Neural progenitor cell (in vitro differentiated cells): ENCODE results near the gene PSMB9. TPM values are rescaled to one million over a fixed set of nuclear protein-coding genes. Genes with fewer than 3 reads are reported as not detected.
"Not testable (repeated sequence)": the region's sequence is repeated elsewhere in the genome, so short reads cannot be mapped to it uniquely, and the experiment has no call there.

Experiments used
- DNase-seq: peaks from one replicate; pipeline ENCODE4 v3.0.0-alpha.2; 2016; ENCODE audit warnings: low spot score
- H2AFZ ChIP-seq: fragments of 200-600 bp; sonication (generic); replicated peaks from 2 replicates; pipeline ENCODE4 v1.6.1; 2016; ENCODE audit warnings: antibody characterized with exemption
- H3F3A ChIP-seq: fragments of 200-600 bp; sonication (generic); 2 replicates; pipeline ENCODE4 v1.6.1; 2016; ENCODE audit warnings: antibody characterized with exemption, low read depth
- H3K27ac ChIP-seq: fragments of 200-600 bp; sonication (generic); 2 replicates; pipeline ENCODE4 v1.5.1; 2016; ENCODE audit warnings: mild to moderate bottlenecking
- H3K27me3 ChIP-seq: fragments of 200-600 bp; sonication (generic); 2 replicates; pipeline ENCODE4 v1.6.1; 2016; ENCODE audit warnings: mild to moderate bottlenecking, moderate library complexity
- H3K36me3 ChIP-seq: fragments of 200-600 bp; sonication (generic); 2 replicates; pipeline ENCODE4 v1.5.1; 2016
- H3K4me1 ChIP-seq: fragments of 200-600 bp; sonication (generic); 2 replicates; pipeline ENCODE4 v1.6.1; 2016; ENCODE audit warnings: mixed run types
- H3K4me2 ChIP-seq: fragments of 200-600 bp; sonication (generic); 2 replicates; pipeline ENCODE4 v1.6.1; 2016
- H3K4me3 ChIP-seq: fragments of 200-600 bp; sonication (generic); 2 replicates; pipeline ENCODE4 v1.5.1; 2016
- H3K79me2 ChIP-seq: fragments of 200-600 bp; sonication (generic); 2 replicates; pipeline ENCODE4 v1.6.1; 2016; ENCODE audit warnings: low read depth
- H3K9ac ChIP-seq: fragments of 200-600 bp; sonication (generic); 2 replicates; pipeline ENCODE4 v1.6.1; 2016
- H3K9me3 ChIP-seq: fragments of 200-600 bp; sonication (generic); 2 replicates; pipeline ENCODE4 v1.5.1; 2016; ENCODE audit warnings: low read depth
- H4K20me1 ChIP-seq: fragments of 200-600 bp; sonication (generic); 2 replicates; pipeline ENCODE4 v1.6.1; 2016; ENCODE audit warnings: low read depth
- H3K27ac Mint-ChIP-seq: 3 replicates; pipeline ENCODE4 v1.8.0; 2021; ENCODE audit warnings: mixed read lengths
- H3K27me3 Mint-ChIP-seq: 2 replicates; pipeline ENCODE4 v1.8.0; 2022; ENCODE audit warnings: low read depth, mild to moderate bottlenecking, inconsistent platforms, moderate library complexity, mixed read lengths; ENCODE audit not compliant: insufficient read depth
- H3K36me3 Mint-ChIP-seq: 3 replicates; pipeline ENCODE4 v1.8.0; 2021; ENCODE audit warnings: mixed read lengths
- H3K4me1 Mint-ChIP-seq: 3 replicates; pipeline ENCODE4 v1.8.0; 2021; ENCODE audit warnings: mixed read lengths
- H3K4me3 Mint-ChIP-seq: 3 replicates; pipeline ENCODE4 v1.8.0; 2021; ENCODE audit warnings: mild to moderate bottlenecking, moderate library complexity, mixed read lengths
- H3K9me3 Mint-ChIP-seq: 3 replicates; pipeline ENCODE4 v1.8.0; 2020; ENCODE audit warnings: mixed read lengths
- CTCF ChIP-seq: fragments of 200-600 bp; sonication (generic); IDR thresholded peaks from 2 replicates; pipeline ENCODE4 v1.5.1; 2017; ENCODE audit warnings: antibody characterized with exemption, mild to moderate bottlenecking
- EZH2 ChIP-seq: fragments of 200-600 bp; sonication (generic); IDR thresholded peaks from 2 replicates; pipeline ENCODE4 v1.6.1; 2017; ENCODE audit warnings: antibody characterized with exemption, mild to moderate bottlenecking, moderate library complexity
- EZH2phosphoT487 ChIP-seq: fragments of 200-600 bp; sonication (generic); IDR thresholded peaks from 2 replicates; pipeline ENCODE4 v1.6.1; 2017; ENCODE audit warnings: antibody characterized with exemption
- total RNA-seq: library from RNA; depleted of rRNA; stranded (reverse); fragments of >200 nt; gene quantifications from 2 replicates; pipeline ENCODE4 v1.2.3, GENCODE V29; 2015; ENCODE audit warnings: low replicate concordance

Gene PSMB9
- total RNA-seq, 1 donor from 2014 or later: not detected

- Histone ChIP-seq H2AFZ (no peak overlapping the region), H3K4me2 (no peak overlapping the region), H3K36me3 (no peaks in the 10 kb centered on the region), H3F3A (no peaks in the 10 kb centered on the region), H3K27ac (no peak overlapping the region), H4K20me1 (no peaks in the 10 kb centered on the region), H3K27me3 (peaks cover 15% of the 10 kb centered on the region), H3K9me3 (no peaks in the 10 kb centered on the region), H3K4me3 (no peak overlapping the region), H3K9ac (no peak overlapping the region), H3K4me1 (no peaks in the 10 kb centered on the region), H3K79me2 (no peaks in the 10 kb centered on the region)
- Mint-ChIP-seq H3K36me3 (no peaks in the 10 kb centered on the region), H3K27ac (no peak overlapping the region), H3K9me3 (peaks cover 7% of the 10 kb centered on the region), H3K4me1 (no peaks in the 10 kb centered on the region), H3K27me3 (peaks cover 8% of the 10 kb centered on the region), H3K4me3 (no peak overlapping the region)
- TF ChIP-seq EZH2: no peak
- TF ChIP-seq CTCF: no peak
- no peak for TF ChIP-seq EZH2phosphoT487
- DNase-seq: no peak
Measured at GRCh38 chr6:32876603-32877002, 22.6 kb downstream of the PSMB9 start.

- DNase-seq: no peak
- H3K4me3 Mint-ChIP-seq: no peak overlapping the region
- no peaks in the 10 kb centered on the region for H3F3A ChIP-seq
- H4K20me1 ChIP-seq: no peaks in the 10 kb centered on the region
- no peak overlapping the region for H3K27ac Mint-ChIP-seq
- H3K79me2 ChIP-seq: no peaks in the 10 kb centered on the region
- peaks cover 12% of the 10 kb centered on the region for H3K27me3 ChIP-seq
- H3K36me3 Mint-ChIP-seq: no peaks in the 10 kb centered on the region
- no peaks in the 10 kb centered on the region for H3K9me3 Mint-ChIP-seq
- H3K4me3 ChIP-seq: no peak overlapping the region
- TF ChIP-seq CTCF (no peak), EZH2phosphoT487 (no peak), EZH2 (no peak)
- no peak overlapping the region for H3K9ac ChIP-seq
- no peaks in the 10 kb centered on the region for H3K36me3 ChIP-seq
- H3K4me1 Mint-ChIP-seq: no peaks in the 10 kb centered on the region
- H2AFZ ChIP-seq: no peak overlapping the region
- no peaks in the 10 kb centered on the region for H3K27me3 Mint-ChIP-seq
- H3K4me1 ChIP-seq: no peaks in the 10 kb centered on the region
- no peak overlapping the region for H3K27ac ChIP-seq
- no peaks in the 10 kb centered on the region for H3K9me3 ChIP-seq
- H3K4me2 ChIP-seq: no peak overlapping the region
Measured at GRCh38 chr6:32879691-32880090, 25.7 kb downstream of the PSMB9 start.

- not testable (repeated sequence) for H3K4me2 ChIP-seq, H3K9me3 ChIP-seq, H3K4me3 ChIP-seq, H3K9me3 Mint-ChIP-seq, DNase-seq, H3K36me3 Mint-ChIP-seq, H3K4me3 Mint-ChIP-seq, H3K79me2 ChIP-seq, H3K27ac Mint-ChIP-seq, H4K20me1 ChIP-seq, H3K4me1 Mint-ChIP-seq, H2AFZ ChIP-seq, H3K36me3 ChIP-seq, H3K27me3 Mint-ChIP-seq, H3K27me3 ChIP-seq, H3K9ac ChIP-seq, H3K4me1 ChIP-seq, H3K27ac ChIP-seq, H3F3A ChIP-seq
Measured at GRCh38 chr6:32880962-32881361, 27.0 kb downstream of the PSMB9 start.

GRCh38 chr6:32882879-32883250 is 28.9 kb downstream of the PSMB9 start:
- H3K4me1 ChIP-seq: no peaks in the 10 kb centered on the region
- H2AFZ ChIP-seq: no peak overlapping the region
- Mint-ChIP-seq H3K27me3 (no peaks in the 10 kb centered on the region), H3K36me3 (no peaks in the 10 kb centered on the region), H3K9me3 (no peaks in the 10 kb centered on the region), H3K4me1 (no peaks in the 10 kb centered on the region), H3K27ac (no peak overlapping the region), H3K4me3 (no peak overlapping the region)
- H3K9me3 ChIP-seq: no peaks in the 10 kb centered on the region
- no peak overlapping the region for H3K4me3 ChIP-seq
- no peaks in the 10 kb centered on the region for H3K27me3 ChIP-seq
- no peaks in the 10 kb centered on the region for H3K79me2 ChIP-seq
- no peak for TF ChIP-seq EZH2phosphoT487
- TF ChIP-seq CTCF: no peak
- TF ChIP-seq EZH2: no peak
- no peak overlapping the region for H3K9ac ChIP-seq
- no peaks in the 10 kb centered on the region for H3F3A ChIP-seq
- no peaks in the 10 kb centered on the region for H3K36me3 ChIP-seq
- H4K20me1 ChIP-seq: no peaks in the 10 kb centered on the region
- DNase-seq: no peak
- no peak overlapping the region for H3K27ac ChIP-seq
- H3K4me2 ChIP-seq: no peak overlapping the region
